K562 (cell line): ENCODE data around the gene ACSF3. TPM values are rescaled to one million over a fixed set of nuclear protein-coding genes. Genes with fewer than 3 reads are reported as not detected.

ENCODE experiments used
- ATAC-seq: fragments of 200-7000 bp; cut with Tn5 transposase; 3 replicates; pipeline ENCODE4 v1.9.1; 2020; ENCODE audit warnings: moderate library complexity
- BruUV-seq: library from RNA; stranded (reverse); fragments of 400-500 nt; replicated peaks from 2 replicates; lab custom pipeline; 2021; lab: Mats Ljungman, UMichigan
- CTCF ChIA-PET: fragments of 300-600 bp; formaldehyde crosslinking; extraction: SDS; loops from one replicate; lab custom pipeline; 2021; ENCODE audit warnings: low intra/inter-chr PET ratio; lab: Yijun Ruan, JAX
- POLR2A ChIA-PET: fragments of 300-600, 350-650 bp; sonication (Branson Sonifier 250); formaldehyde crosslinking; extraction: SDS; loops from one replicate; lab custom pipeline; 2021; ENCODE audit warnings: antibody characterized with exemption, inconsistent platforms; lab: Yijun Ruan, JAX
- DNase-seq, 4 experiments: peaks; one replicate each; pipeline versions ENCODE4 v3.0.0 to v3.0.0-alpha.2; 2011 to 2018; ENCODE audit warnings: low spot score in 3 of 4, mixed read lengths in 3 of 4; ENCODE audit errors: extremely low read depth in 1 of 4
- FAIRE-seq: peaks from 2 replicates; lab custom pipeline; 2011; peaks lifted over from hg19 to GRCh38; lab: Jason Lieb, UNC
- H2AFZ ChIP-seq: 2 replicates; pipeline ENCODE4 v1.6.0; 2011; ENCODE audit warnings: low read depth, low read length, control low read depth, inconsistent platforms
- H3K27ac ChIP-seq: fragments of 200-600 bp; 3 replicates; pipeline ENCODE4 v1.8.0; 2011; ENCODE audit warnings: low read depth, mild to moderate bottlenecking, control low read depth, inconsistent platforms, low read length, moderate library complexity, mixed read lengths; ENCODE audit errors: extremely low read depth
- H3K27me3 ChIP-seq, 2 experiments: fragments of 300-600 bp in 1 of 2; 2 replicates in 1 of 2; 3 replicates in 1 of 2; pipeline versions ENCODE4 v1.6.0 to v1.8.0; 2011; ENCODE audit warnings: inconsistent platforms in 2 of 2, low read length in 2 of 2, mild to moderate bottlenecking in 1 of 2, mixed read lengths in 1 of 2, moderate library complexity in 1 of 2; ENCODE audit not compliant: control insufficient read depth in 2 of 2, insufficient read depth in 2 of 2
- H3K36me3 ChIP-seq: fragments of 300-600 bp; 3 replicates; pipeline ENCODE4 v1.8.0; 2011; ENCODE audit warnings: mild to moderate bottlenecking, low read length, inconsistent platforms; ENCODE audit not compliant: control insufficient read depth, insufficient read depth
- H3K4me1 ChIP-seq, 2 experiments: fragments of 200-600 bp in 1 of 2; replicated peaks in 1 of 2; 2 replicates in 1 of 2; 3 replicates in 1 of 2; pipeline versions ENCODE4 v1.5.1 to v1.8.0; 2011; ENCODE audit warnings: inconsistent platforms in 2 of 2, low read length in 2 of 2, mild to moderate bottlenecking in 1 of 2, mixed read lengths in 1 of 2, moderate library complexity in 1 of 2; ENCODE audit not compliant: control insufficient read depth in 2 of 2, insufficient read depth in 2 of 2
- H3K4me2 ChIP-seq: 2 replicates; pipeline ENCODE4 v1.6.1; 2011; ENCODE audit warnings: low read length, control low read depth, inconsistent platforms, mixed read lengths; ENCODE audit not compliant: insufficient read depth
- H3K4me3 ChIP-seq: fragments of 200-600 bp; sonication (generic), shearing (Covaris generic); 2 replicates; pipeline ENCODE4 v1.5.1; 2016; ENCODE audit warnings: control low read depth, inconsistent platforms
- H3K79me2 ChIP-seq: fragments of 200-600 bp; 3 replicates; pipeline ENCODE4 v1.8.0; 2011; ENCODE audit warnings: low read length, inconsistent platforms; ENCODE audit not compliant: control insufficient read depth, insufficient read depth
- H3K9ac ChIP-seq, 2 experiments: 2 replicates each; pipeline versions ENCODE4 v1.6.0 to v1.6.1; 2011; ENCODE audit warnings: low read depth in 2 of 2, low read length in 2 of 2, control low read depth in 1 of 2, inconsistent platforms in 1 of 2, mild to moderate bottlenecking in 1 of 2, mixed read lengths in 1 of 2; ENCODE audit not compliant: insufficient read depth in 1 of 2
- H3K9me1 ChIP-seq: one replicate; pipeline ENCODE4 v1.6.0; 2011; ENCODE audit warnings: inconsistent platforms, mild to moderate bottlenecking, low read length, moderate library complexity; ENCODE audit not compliant: control insufficient read depth, insufficient read depth
- H3K9me3 ChIP-seq: replicated peaks from 2 replicates; pipeline ENCODE4 v1.5.1; 2011; ENCODE audit warnings: low read depth, low read length, inconsistent platforms; ENCODE audit not compliant: control insufficient read depth, insufficient read depth
- H4K20me1 ChIP-seq: replicated peaks from 2 replicates; pipeline ENCODE4 v1.6.1; 2011; ENCODE audit warnings: low read length, inconsistent platforms, mixed read lengths; ENCODE audit not compliant: control insufficient read depth, insufficient read depth
- CTBP1 ChIP-seq: fragments of 450-650 bp; IDR thresholded peaks from 2 replicates; pipeline ENCODE4 v1.6.1; 2016; ENCODE audit warnings: borderline replicate concordance
- DLX4 ChIP-seq: fragments of 250-450 bp; sonication (Bioruptor Pico); IDR thresholded peaks from 2 replicates; pipeline ENCODE4 v1.6.1; 2021; ENCODE audit warnings: mild to moderate bottlenecking
- MEIS2 ChIP-seq: fragments of 450-650 bp; IDR thresholded peaks from 2 replicates; pipeline ENCODE4 v1.6.1; 2014; ENCODE audit warnings: mild to moderate bottlenecking; ENCODE audit not compliant: partially characterized antibody
- TCF3 ChIP-seq: sonication (generic); formaldehyde crosslinking; IDR thresholded peaks from 2 replicates; pipeline ENCODE4 v1.4.0; 2020; ENCODE audit warnings: mild to moderate bottlenecking, missing genetic modification reagents
- ZFX ChIP-seq: sonication (generic); formaldehyde crosslinking; IDR thresholded peaks from 2 replicates; pipeline ENCODE4 v1.8.0; 2022; ENCODE audit warnings: mild to moderate bottlenecking, missing genetic modification reagents, moderate library complexity
- ZNF24 ChIP-seq: fragments of 450-650 bp; IDR thresholded peaks from 2 replicates; pipeline ENCODE4 v1.6.1; 2016
- WGBS: fragments of 100-300 bp; shearing (Covaris generic); methylation state at CpG from one replicate; pipeline ENCODE4 v1.1.6; 2016; ENCODE audit warnings: low coverage, mixed read lengths; ENCODE audit not compliant: insufficient coverage; ENCODE audit errors: missing lambda C conversion rate; 5-methylcytosine and 5-hydroxymethylcytosine counted together
- in situ Hi-C: fragments of 300-500 bp; cut with MboI; formaldehyde crosslinking; loops from 4 replicates; pipeline ENCODE4 v1.15.0; 2018; ENCODE audit warnings: inconsistent platforms, mixed read lengths
- intact Hi-C: fragments of 100-400 bp; cut with micrococcal nuclease; formaldehyde crosslinking; loops from 2 replicates; pipeline ENCODE4 v1.14.2; 2022
- polyA plus RNA-seq, 8 experiments: library from polyadenylated mRNA; depleted of rRNA in 4 of 8; stranded (reverse) in 5 of 8; unstranded in 3 of 8; fragments of >200 nt; fragmentation: Nextera tagmentation in 2 of 8; fragmentation: Illumina TruSeq in 1 of 8; extraction: Ambion mirVana in 2 of 8; extraction: Trizol in 1 of 8; gene quantifications; 2 replicates each; pipeline versions ENCODE4 v1.2.1 to v1.2.3, GENCODE V29; 2011 to 2014; ENCODE audit warnings: inconsistent platforms in 1 of 8, missing spikeins in 1 of 8
- total RNA-seq, 7 experiments: library from RNA; depleted of rRNA in 6 of 7; stranded (reverse); fragments of >200 nt in 6 of 7; fragmentation: Illumina TruSeq in 2 of 7; extraction: Trizol in 2 of 7; gene quantifications; 2 replicates each; pipeline versions ENCODE4 v1.2.1 to v1.2.3, GENCODE V29; 2011 to 2021; ENCODE audit warnings: low replicate concordance in 1 of 7
- TF ChIP-seq, protein P1 (sequence below): sonication (generic); formaldehyde crosslinking; IDR thresholded peaks from 2 replicates; pipeline ENCODE4 v1.8.1; 2022; ENCODE audit warnings: missing genetic modification reagents
- TF ChIP-seq, protein P2 (sequence below): fragments of 450-650 bp; conservative IDR thresholded peaks from 2 replicates; pipeline ENCODE4 v1.6.1; 2016; ENCODE audit warnings: missing genetic modification characterization, low read depth, mild to moderate bottlenecking, control low read depth, missing compliant biosample characterization
- TF ChIP-seq, protein P3 (sequence below), 2 experiments: fragments of 250-450 bp in 1 of 2; fragments of 450-650 bp in 1 of 2; sonication (Bioruptor Pico) in 1 of 2; IDR thresholded peaks; 2 replicates each; pipeline versions ENCODE4 v1.6.1 to v1.8.0; 2016 to 2021; ENCODE audit warnings: mild to moderate bottlenecking in 2 of 2, moderate library complexity in 2 of 2, missing compliant biosample characterization in 1 of 2, missing genetic modification characterization in 1 of 2

Gene ACSF3
- total and polyA plus RNA-seq, 9 of the 15 experiments (the other 6 are each of a cell fraction or from before 2014, with no cell fraction given), result 0.77 to 32.8 (median 14.7) TPM

DNA sequence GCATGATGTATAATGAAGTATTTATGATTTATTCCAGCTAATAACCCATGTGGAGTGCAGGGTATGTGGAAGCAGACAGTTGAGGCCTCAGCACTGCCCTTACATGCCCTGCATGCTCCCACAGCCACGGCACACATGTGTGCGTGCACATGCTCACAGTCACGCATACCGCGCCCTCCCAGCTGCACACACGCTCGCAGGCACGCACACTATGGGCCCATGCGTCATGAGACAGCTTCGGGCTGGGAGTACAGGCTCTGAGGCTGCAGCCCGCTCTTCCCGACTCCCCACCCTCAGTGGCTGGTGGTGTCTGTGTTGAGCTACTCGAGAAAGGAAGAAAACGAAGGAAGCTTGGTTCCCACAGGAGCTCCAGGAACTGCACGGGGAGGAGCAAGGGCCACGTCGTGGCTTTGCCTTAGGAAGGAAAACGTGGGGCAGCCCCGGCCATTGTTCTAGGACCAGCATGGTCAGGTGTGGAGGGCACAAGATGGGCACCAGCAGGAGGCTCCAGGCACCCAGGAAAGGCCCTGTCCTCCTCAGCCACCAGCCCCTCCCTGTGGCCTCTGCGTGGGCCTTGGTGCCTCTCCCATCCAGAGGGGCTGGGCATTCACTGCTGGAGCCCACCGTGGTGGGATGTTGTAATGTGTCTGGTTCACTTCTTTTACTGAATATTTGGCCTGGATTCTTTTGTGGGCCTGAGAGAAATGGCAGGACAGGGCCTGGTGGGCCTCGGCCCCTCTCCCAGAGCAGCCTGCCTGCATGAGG, 50.4 kb downstream of the ACSF3 start:
- BruUV-seq, result no TSS peak
- CTCF ChIA-PET, result no interaction called here
- no peak for FAIRE-seq

GRCh38 chr16:89144681-89145080, 51.0 kb downstream of the ACSF3 start:
- peaks cover 55% of the 10 kb centered on the region; the same call in 2 of the 3 replicates for H3K36me3 ChIP-seq
- CTCF ChIA-PET, result no interaction called here
- TF ChIP-seq, protein P1, sequence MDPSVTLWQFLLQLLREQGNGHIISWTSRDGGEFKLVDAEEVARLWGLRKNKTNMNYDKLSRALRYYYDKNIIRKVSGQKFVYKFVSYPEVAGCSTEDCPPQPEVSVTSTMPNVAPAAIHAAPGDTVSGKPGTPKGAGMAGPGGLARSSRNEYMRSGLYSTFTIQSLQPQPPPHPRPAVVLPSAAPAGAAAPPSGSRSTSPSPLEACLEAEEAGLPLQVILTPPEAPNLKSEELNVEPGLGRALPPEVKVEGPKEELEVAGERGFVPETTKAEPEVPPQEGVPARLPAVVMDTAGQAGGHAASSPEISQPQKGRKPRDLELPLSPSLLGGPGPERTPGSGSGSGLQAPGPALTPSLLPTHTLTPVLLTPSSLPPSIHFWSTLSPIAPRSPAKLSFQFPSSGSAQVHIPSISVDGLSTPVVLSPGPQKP (CRISPR knock-in tag), result no peak
- TF ChIP-seq ZNF24 (no peak), TCF3 (CRISPR knock-in tag) (no peak), MEIS2 (peak; percentile 32), ZFX (CRISPR knock-in tag) (no peak), CTBP1 (no peak)
- TF ChIP-seq, protein P2, sequence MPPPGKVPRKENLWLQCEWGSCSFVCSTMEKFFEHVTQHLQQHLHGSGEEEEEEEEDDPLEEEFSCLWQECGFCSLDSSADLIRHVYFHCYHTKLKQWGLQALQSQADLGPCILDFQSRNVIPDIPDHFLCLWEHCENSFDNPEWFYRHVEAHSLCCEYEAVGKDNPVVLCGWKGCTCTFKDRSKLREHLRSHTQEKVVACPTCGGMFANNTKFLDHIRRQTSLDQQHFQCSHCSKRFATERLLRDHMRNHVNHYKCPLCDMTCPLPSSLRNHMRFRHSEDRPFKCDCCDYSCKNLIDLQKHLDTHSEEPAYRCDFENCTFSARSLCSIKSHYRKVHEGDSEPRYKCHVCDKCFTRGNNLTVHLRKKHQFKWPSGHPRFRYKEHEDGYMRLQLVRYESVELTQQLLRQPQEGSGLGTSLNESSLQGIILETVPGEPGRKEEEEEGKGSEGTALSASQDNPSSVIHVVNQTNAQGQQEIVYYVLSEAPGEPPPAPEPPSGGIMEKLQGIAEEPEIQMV (tag), result no peak
- TF ChIP-seq, protein P3, sequence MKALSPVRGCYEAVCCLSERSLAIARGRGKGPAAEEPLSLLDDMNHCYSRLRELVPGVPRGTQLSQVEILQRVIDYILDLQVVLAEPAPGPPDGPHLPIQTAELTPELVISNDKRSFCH (CRISPR knock-in tag; IDR thresholded peaks at IDR 0.05), result no peak
- TF ChIP-seq, protein P3 (tag; IDR thresholded peaks at IDR 0.05), result no peak

More for the DNA sequence above, 50.4 kb downstream of the ACSF3 start:
- Histone ChIP-seq H3K9ac (no peak overlapping the region; a peak in 1 of 4 replicates), H3K9me3 (peaks cover 5% of the 10 kb centered on the region), H3K4me2 (no peak overlapping the region), H3K4me1 (peaks cover 0 to 14% of the 10 kb centered on the region in 2 experiments; a peak in 2 of 5 replicates), H2AFZ (no peak overlapping the region), H3K27me3 (no peaks in the 10 kb centered on the region), H3K27ac (no peak overlapping the region), H3K9me1 (no peaks in the 10 kb centered on the region), H3K36me3 (peaks cover 49% of the 10 kb centered on the region; the same call in 2 of the 3 replicates), H3K79me2 (no peaks in the 10 kb centered on the region), H4K20me1 (no peaks in the 10 kb centered on the region), H3K4me3 (no peak overlapping the region)
- ATAC-seq (no peak), DNase-seq (no peak)
- 87% methylated on average over 21 of the region's 22 CpGs for WGBS
- no peak for TF ChIP-seq DLX4
- intact Hi-C loops, result no loop called here
- POLR2A ChIA-PET, result interaction anchor here (0.6 to 1.1 kb wide), 3 partner anchors 12 to 335 kb away, joined by 3 read pairs; no protein-coding TSS in a partner anchor
- in situ Hi-C loops, result no loop called here

More at GRCh38 chr16:89144681-89145080, 51.0 kb downstream of the ACSF3 start:
- WGBS, result 67% methylated on average over 6 of the region's 6 CpGs
- no peak overlapping the region for H3K27ac ChIP-seq
- H3K9me1 ChIP-seq, result no peaks in the 10 kb centered on the region
- ATAC-seq (no peak), FAIRE-seq (no peak), DNase-seq (no peak)
- in situ Hi-C loops, result no loop called here
- H3K79me2 ChIP-seq, result no peaks in the 10 kb centered on the region
- H3K9ac ChIP-seq, result no peak overlapping the region; a peak in 1 of 4 replicates
- BruUV-seq, result no TSS peak
- H3K4me1 ChIP-seq, result peaks cover 0 to 14% of the 10 kb centered on the region in 2 experiments; a peak in 2 of 5 replicates
- no peak overlapping the region for H3K4me2 ChIP-seq
- no peak overlapping the region for H2AFZ ChIP-seq
- no peaks in the 10 kb centered on the region for H3K27me3 ChIP-seq
- intact Hi-C loops, result no loop called here
- POLR2A ChIA-PET, result no interaction called here
- no peak overlapping the region for H3K4me3 ChIP-seq
- H3K9me3 ChIP-seq, result peaks cover 5% of the 10 kb centered on the region
- H4K20me1 ChIP-seq, result no peaks in the 10 kb centered on the region
